ENCODE data around the gene RDH13. TPM values are rescaled to one million over a fixed set of nuclear protein-coding genes. Genes with fewer than 3 reads are reported as not detected.

RDH13 gene
- total and polyA plus RNA-seq, 2 experiments from 2014 or later = 6.4 to 7.8 TPM

DNA sequence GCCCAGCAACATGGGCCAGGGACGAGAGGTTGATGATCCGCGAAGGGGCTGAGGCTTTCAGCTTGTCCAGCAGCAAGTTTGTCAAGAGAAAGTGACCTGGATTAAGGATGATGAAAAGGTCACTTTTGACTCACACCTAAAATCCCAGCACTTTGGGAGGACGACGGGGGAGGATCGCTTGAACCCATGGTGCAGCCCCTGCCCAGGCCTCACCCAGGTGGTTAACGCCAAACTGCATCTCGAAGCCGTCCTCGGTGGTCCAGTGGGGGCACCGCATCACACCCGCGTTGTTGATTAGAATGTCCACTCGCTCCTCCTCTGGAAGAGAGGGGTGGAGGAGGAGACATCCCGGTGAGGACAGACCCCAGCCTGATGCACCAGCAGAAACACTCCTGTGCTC, 14.5 kb downstream of the RDH13 start:
- H3K4me1 ChIP-seq (ENCODE audit: insufficient read depth) = no peaks in the 10 kb centered on the region
- no peaks in the 10 kb centered on the region for H3K9me2 ChIP-seq (ENCODE audit: insufficient read depth)
- H3K36me3 ChIP-seq (ENCODE audit: low read depth) = no peaks in the 10 kb centered on the region
- no peak overlapping the region for H3K9ac ChIP-seq
- DNase-seq = no peak
- H3K4me2 ChIP-seq (ENCODE audit: unreplicated experiment) = no peak overlapping the region
- in situ Hi-C loops (cut with MboI) = no loop called here
- H3K27me3 ChIP-seq (replicated peaks; ENCODE audit: insufficient read depth) = no peaks in the 10 kb centered on the region
- no peaks in the 10 kb centered on the region for H3K79me2 ChIP-seq (ENCODE audit: insufficient read depth)
- no peaks in the 10 kb centered on the region for H3K9me3 ChIP-seq (ENCODE audit: low read depth)
- no peaks in the 10 kb centered on the region for H3F3A ChIP-seq (ENCODE audit: insufficient read depth)
- 92% methylated on average over 15 of the region's 15 CpGs for WGBS, 2 experiments (ENCODE audit: low coverage in 1 of 2, low lambda C conversion rate in 2 of 2, missing lambda C conversion rate in 2 of 2)
- H2AFZ ChIP-seq = no peak overlapping the region
- H3K27ac ChIP-seq = no peak overlapping the region
- H4K20me1 ChIP-seq (ENCODE audit: insufficient read depth) = no peaks in the 10 kb centered on the region
- no peak overlapping the region for H3K4me3 ChIP-seq
- TF ChIP-seq EZH2 (IDR thresholded peaks at IDR 0.05; ENCODE audit: insufficient read depth, poor library complexity, severe bottlenecking) (no peak), EZH2phosphoT487 (IDR thresholded peaks at IDR 0.05; ENCODE audit: insufficient read depth, low read depth) (no peak)

DNA sequence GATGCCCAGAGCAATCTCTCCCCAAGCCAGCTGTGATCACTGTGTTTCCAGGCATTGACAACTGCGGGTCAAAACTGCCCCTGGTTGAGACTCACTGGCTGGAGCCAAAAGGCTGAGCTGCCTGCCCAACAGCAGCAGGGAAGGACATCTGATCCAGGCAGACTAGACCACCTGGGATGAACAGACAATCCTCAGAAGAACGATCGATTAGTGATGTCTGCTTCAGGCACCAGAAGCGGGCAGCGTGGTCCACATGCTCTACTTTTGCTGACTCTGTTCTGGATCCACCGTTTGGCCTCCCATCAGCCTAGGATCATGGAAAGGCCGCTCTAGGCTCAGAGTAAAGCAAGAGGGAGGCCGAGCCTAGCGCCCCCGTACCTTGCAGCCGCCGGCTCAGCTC, 15.0 kb downstream of the RDH13 start:
- Histone ChIP-seq H3K27ac (no peak overlapping the region), H3K9me2 (ENCODE audit: insufficient read depth) (no peaks in the 10 kb centered on the region), H3K4me2 (ENCODE audit: unreplicated experiment) (no peak overlapping the region), H3F3A (ENCODE audit: insufficient read depth) (no peaks in the 10 kb centered on the region), H3K9me3 (ENCODE audit: low read depth) (no peaks in the 10 kb centered on the region), H4K20me1 (ENCODE audit: insufficient read depth) (no peaks in the 10 kb centered on the region), H3K36me3 (ENCODE audit: low read depth) (no peaks in the 10 kb centered on the region), H3K4me3 (no peak overlapping the region), H3K4me1 (ENCODE audit: insufficient read depth) (no peaks in the 10 kb centered on the region), H3K27me3 (replicated peaks; ENCODE audit: insufficient read depth) (no peaks in the 10 kb centered on the region), H3K9ac (no peak overlapping the region), H2AFZ (no peak overlapping the region), H3K79me2 (ENCODE audit: insufficient read depth) (no peaks in the 10 kb centered on the region)
- WGBS, 2 experiments (ENCODE audit: low coverage in 1 of 2, low lambda C conversion rate in 2 of 2, missing lambda C conversion rate in 2 of 2) = 84 to 88% methylated on average over 12 of the region's 12 CpGs
- DNase-seq = no peak
- TF ChIP-seq EZH2 (IDR thresholded peaks at IDR 0.05; ENCODE audit: insufficient read depth, poor library complexity, severe bottlenecking) (no peak), EZH2phosphoT487 (IDR thresholded peaks at IDR 0.05; ENCODE audit: insufficient read depth, low read depth) (no peak)
- in situ Hi-C loops (cut with MboI) = no loop called here

DNA sequence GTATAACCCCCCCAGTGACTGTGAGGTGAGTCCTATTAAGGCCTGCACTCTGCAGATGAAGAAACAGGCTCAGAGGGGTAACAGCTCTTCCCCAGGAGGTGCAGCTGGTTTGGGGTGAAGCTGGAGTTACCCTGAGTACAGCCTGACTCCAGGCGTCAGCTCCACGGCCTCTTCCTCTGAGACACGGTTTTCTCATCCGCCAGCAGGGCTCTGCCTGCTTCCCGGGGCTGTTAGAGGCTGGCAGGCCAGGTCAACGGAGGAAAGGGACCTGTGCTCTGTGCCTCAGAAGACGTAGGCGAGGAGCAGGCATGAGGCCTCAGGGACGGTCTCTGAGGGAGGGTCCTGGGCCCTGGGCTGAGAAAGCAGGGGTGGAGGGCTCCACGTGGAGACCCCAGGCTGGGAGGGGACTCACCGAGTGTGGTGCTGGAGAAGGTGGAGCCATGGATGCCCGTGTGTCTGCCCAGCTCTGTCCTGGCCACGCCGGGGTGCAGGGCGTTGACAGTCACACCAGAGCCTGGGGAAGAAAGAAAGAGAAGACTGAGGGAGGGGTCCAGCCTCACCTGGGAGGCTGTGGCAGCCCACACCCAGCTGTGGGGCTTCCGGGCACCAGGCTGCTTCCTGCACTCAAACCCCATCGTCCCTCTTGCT, 15.8 kb downstream of the RDH13 start:
- Histone ChIP-seq H3K27me3 (replicated peaks; ENCODE audit: insufficient read depth) (no peaks in the 10 kb centered on the region), H3K79me2 (ENCODE audit: insufficient read depth) (no peaks in the 10 kb centered on the region), H3K9me3 (ENCODE audit: low read depth) (no peaks in the 10 kb centered on the region), H3K9ac (no peak overlapping the region), H2AFZ (no peak overlapping the region), H4K20me1 (ENCODE audit: insufficient read depth) (no peaks in the 10 kb centered on the region), H3K4me3 (no peak overlapping the region), H3K9me2 (ENCODE audit: insufficient read depth) (no peaks in the 10 kb centered on the region), H3F3A (ENCODE audit: insufficient read depth) (no peaks in the 10 kb centered on the region), H3K36me3 (ENCODE audit: low read depth) (no peaks in the 10 kb centered on the region), H3K4me2 (ENCODE audit: unreplicated experiment) (no peak overlapping the region), H3K27ac (no peak overlapping the region), H3K4me1 (ENCODE audit: insufficient read depth) (no peaks in the 10 kb centered on the region)
- in situ Hi-C loops (cut with MboI) = no loop called here
- TF ChIP-seq EZH2phosphoT487 (IDR thresholded peaks at IDR 0.05; ENCODE audit: insufficient read depth, low read depth) = no peak
- no peak for TF ChIP-seq EZH2 (IDR thresholded peaks at IDR 0.05; ENCODE audit: insufficient read depth, poor library complexity, severe bottlenecking)
- WGBS, 2 experiments (ENCODE audit: low coverage in 1 of 2, low lambda C conversion rate in 2 of 2, missing lambda C conversion rate in 2 of 2) = 88 to 92% methylated on average over 16 to 17 of the region's 17 CpGs
- DNase-seq = no peak

DNA sequence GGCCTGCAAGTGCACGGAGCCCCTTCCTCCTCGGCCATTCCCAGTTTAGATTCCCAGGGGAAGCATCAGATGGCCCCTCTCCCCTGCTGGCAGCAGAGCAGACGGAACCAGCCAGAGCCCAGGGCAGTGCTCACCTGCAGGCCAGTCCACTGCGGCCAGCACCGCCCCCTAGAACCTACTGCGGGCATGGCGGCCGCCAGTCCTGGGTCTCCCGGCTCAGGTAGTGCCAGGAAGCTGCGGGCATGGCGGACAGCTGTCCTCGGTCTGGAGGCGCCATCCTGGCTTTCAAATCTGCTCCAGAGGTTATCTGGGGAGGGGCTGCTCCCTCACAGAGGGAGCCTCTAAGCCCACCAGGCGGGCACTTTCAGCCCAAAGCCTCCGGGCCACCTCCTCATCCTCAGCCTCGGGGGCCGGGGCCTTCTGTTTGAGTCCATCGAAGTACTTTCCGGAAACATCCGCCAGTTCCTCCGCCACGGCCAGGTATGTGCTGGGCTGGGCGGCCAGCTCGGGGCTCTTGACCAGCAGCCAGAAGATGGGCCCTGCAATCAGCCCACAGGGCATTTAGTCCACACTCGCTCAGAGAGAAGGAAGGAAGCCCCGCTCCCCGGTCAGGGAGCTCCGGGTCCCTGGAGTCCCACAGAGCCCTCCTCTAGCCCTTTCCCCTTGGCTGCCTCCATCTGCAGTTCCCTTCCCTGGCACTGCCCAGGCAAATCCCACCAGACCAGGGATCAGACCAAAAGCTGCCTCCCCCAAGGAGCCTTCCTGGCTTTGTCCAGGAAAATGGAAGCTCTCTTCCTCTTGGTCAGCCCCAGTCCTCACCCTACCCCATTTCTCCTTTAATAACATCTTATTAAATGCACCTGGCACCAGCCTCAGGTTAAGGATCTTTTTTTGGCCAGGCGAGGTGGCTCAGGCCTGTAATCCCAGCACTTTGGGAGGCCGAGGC, 17.9 kb downstream of the RDH13 start:
- Histone ChIP-seq H3K9me3 (ENCODE audit: low read depth) (no peaks in the 10 kb centered on the region), H3K36me3 (ENCODE audit: low read depth) (no peaks in the 10 kb centered on the region), H4K20me1 (ENCODE audit: insufficient read depth) (no peaks in the 10 kb centered on the region), H2AFZ (no peak overlapping the region), H3K9me2 (ENCODE audit: insufficient read depth) (no peaks in the 10 kb centered on the region), H3F3A (ENCODE audit: insufficient read depth) (no peaks in the 10 kb centered on the region), H3K79me2 (ENCODE audit: insufficient read depth) (no peaks in the 10 kb centered on the region), H3K9ac (no peak overlapping the region), H3K4me1 (ENCODE audit: insufficient read depth) (no peaks in the 10 kb centered on the region), H3K27me3 (replicated peaks; ENCODE audit: insufficient read depth) (no peaks in the 10 kb centered on the region), H3K27ac (no peak overlapping the region), H3K4me3 (no peak overlapping the region), H3K4me2 (ENCODE audit: unreplicated experiment) (no peak overlapping the region)
- DNase-seq = no peak
- in situ Hi-C loops (cut with MboI) = no loop called here
- TF ChIP-seq EZH2phosphoT487 (IDR thresholded peaks at IDR 0.05; ENCODE audit: insufficient read depth, low read depth) (no peak), EZH2 (IDR thresholded peaks at IDR 0.05; ENCODE audit: insufficient read depth, poor library complexity, severe bottlenecking) (no peak)
- WGBS, 2 experiments (ENCODE audit: low coverage in 1 of 2, low lambda C conversion rate in 2 of 2, missing lambda C conversion rate in 2 of 2) = 92 to 96% methylated on average over 27 to 29 of the region's 30 CpGs
